PC-3 (cell line): ENCODE measurements around the gene PHKB. TPM values are rescaled to one million over a fixed set of nuclear protein-coding genes. Genes with fewer than 3 reads are reported as not detected.
A peak's percentile ranks its signal among the peaks of the same experiment; 100 is the strongest.

Experiments used
- ATAC-seq: fragments of 200-7000 bp; cut with Tn5 transposase; 2 replicates; pipeline ENCODE4 v1.9.1; 2020; ENCODE audit warnings: mild to moderate bottlenecking, moderate library complexity
- Bru-seq: library from RNA; stranded (reverse); fragments of 400-500 nt; gene quantifications from one replicate; lab custom pipeline; 2021; lab: Mats Ljungman, UMichigan
- BruChase-seq, 2 experiments: library from RNA; stranded (reverse); fragments of 400-500 nt; gene quantifications; one replicate each; lab custom pipeline; 2021; lab: Mats Ljungman, UMichigan
- BruUV-seq: library from RNA; stranded (reverse); fragments of 400-500 nt; replicated peaks from 2 replicates; lab custom pipeline; 2021; lab: Mats Ljungman, UMichigan
- CTCF ChIA-PET: fragments of 300-600 bp; sonication (Branson Sonifier 250); formaldehyde crosslinking; loops from one replicate; lab custom pipeline; 2022; ENCODE audit warnings: antibody characterized with exemption; lab: Charles Lee
- POLR2A ChIA-PET: fragments of 300-600 bp; sonication (Branson Sonifier 250); formaldehyde crosslinking; loops from one replicate; lab custom pipeline; 2022; ENCODE audit warnings: antibody characterized with exemption; ENCODE audit not compliant: unreplicated experiment; lab: Charles Lee
- DNase-seq: peaks from one replicate; pipeline ENCODE4 v3.0.0-alpha.2; 2015
- H2AFZ ChIP-seq: fragments of 300-600 bp; sonication (generic); 2 replicates; pipeline ENCODE4 v1.6.0; 2016; ENCODE audit warnings: antibody characterized with exemption, low read length
- H3F3A ChIP-seq: fragments of 300-600 bp; sonication (generic); one replicate; pipeline ENCODE4 v1.6.0; 2017; ENCODE audit warnings: antibody characterized with exemption, low read length, control low read depth, mild to moderate bottlenecking; ENCODE audit not compliant: unreplicated experiment
- H3K27ac ChIP-seq: fragments of 300-600 bp; sonication (generic); 2 replicates; pipeline ENCODE4 v1.5.1; 2016; ENCODE audit warnings: mild to moderate bottlenecking, low read length
- H3K27me3 ChIP-seq: fragments of 300-600 bp; sonication (generic); 2 replicates; pipeline ENCODE4 v1.6.1; 2016; ENCODE audit warnings: low read length, mixed read lengths
- H3K36me3 ChIP-seq: fragments of 300-600 bp; sonication (generic); 2 replicates; pipeline ENCODE4 v1.6.1; 2016; ENCODE audit warnings: low read depth, mixed run types, low read length, mixed read lengths
- H3K4me1 ChIP-seq: fragments of 300-600 bp; sonication (generic); 2 replicates; pipeline ENCODE4 v1.5.1; 2016; ENCODE audit warnings: low read length; ENCODE audit not compliant: insufficient read depth
- H3K4me2 ChIP-seq: fragments of 300-600 bp; sonication (generic); 2 replicates; pipeline ENCODE4 v1.6.0; 2016; ENCODE audit warnings: low read length
- H3K4me3 ChIP-seq: fragments of 300-600 bp; sonication (generic); 2 replicates; pipeline ENCODE4 v1.5.1; 2016; ENCODE audit warnings: mild to moderate bottlenecking, low read length, mixed read lengths
- H3K79me2 ChIP-seq: fragments of 300-600 bp; sonication (generic); 2 replicates; pipeline ENCODE4 v1.6.1; 2017; ENCODE audit warnings: low read length, mixed read lengths
- H3K9ac ChIP-seq: fragments of 300-600 bp; sonication (generic); 2 replicates; pipeline ENCODE4 v1.6.0; 2016; ENCODE audit warnings: mild to moderate bottlenecking, low read length
- H3K9me2 ChIP-seq: fragments of 300-600 bp; sonication (generic); replicated peaks from 2 replicates; pipeline ENCODE4 v1.6.1; 2016; ENCODE audit warnings: mixed run types, low read length, mixed read lengths
- H3K9me3 ChIP-seq: fragments of 300-600 bp; sonication (generic); 2 replicates; pipeline ENCODE4 v1.6.1; 2016; ENCODE audit warnings: low read length, mixed read lengths
- H4K20me1 ChIP-seq: fragments of 300-600 bp; sonication (generic); 2 replicates; pipeline ENCODE4 v1.6.1; 2016; ENCODE audit warnings: low read length, mixed read lengths
- EZH2 ChIP-seq: fragments of 300-600 bp; sonication (generic); IDR thresholded peaks from one replicate; pipeline ENCODE4 v1.6.1; 2017; ENCODE audit warnings: antibody characterized with exemption, mild to moderate bottlenecking, low read length; ENCODE audit not compliant: unreplicated experiment
- EZH2phosphoT487 ChIP-seq: fragments of 300-600 bp; sonication (generic); IDR thresholded peaks from 2 replicates; pipeline ENCODE4 v1.6.1; 2018; ENCODE audit warnings: mild to moderate bottlenecking, antibody characterized with exemption, low read length, borderline replicate concordance
- intact Hi-C: fragments of 100-400 bp; cut with micrococcal nuclease; formaldehyde crosslinking; loops from 2 replicates; pipeline ENCODE4 v1.9.0; 2023
- long read RNA-seq: library from polyadenylated mRNA; unstranded; transcript quantifications from one replicate; pipeline ENCODE4 v2.0.0, GENCODE V29; 2021; ENCODE audit not compliant: unreplicated experiment
- total RNA-seq: library from RNA; depleted of rRNA; stranded (reverse); fragments of >200 nt; gene quantifications from 2 replicates; pipeline ENCODE4 v1.2.3, GENCODE V29; 2014; rRNA removed
- TF ChIP-seq, protein P1 (sequence below): fragments of 300-600 bp; sonication (generic); conservative IDR thresholded peaks from 2 replicates; pipeline ENCODE4 v1.5.1; 2017; ENCODE audit warnings: antibody characterized with exemption, low read depth, mild to moderate bottlenecking, low read length

PHKB gene
- total RNA-seq (31.8 and 42.0 TPM in 2 replicates), Bru-seq, nascent RNA (percentile 70 among the genes with signal in this experiment), BruChase-seq, experiment 1, labeled RNA remaining after a 6-hour chase (percentile 55 among the genes with signal in this experiment), BruChase-seq, experiment 2, labeled RNA remaining after a 2-hour chase (percentile 64 among the genes with signal in this experiment)
- long read RNA-seq, full-length matches to known transcripts, result 11 of 55 reads
- long read RNA-seq, partial matches to known transcripts, result 5 of 55 reads
- long read RNA-seq, other reads (novel, unspliced or antisense), result 39 of 55 reads

DNA sequence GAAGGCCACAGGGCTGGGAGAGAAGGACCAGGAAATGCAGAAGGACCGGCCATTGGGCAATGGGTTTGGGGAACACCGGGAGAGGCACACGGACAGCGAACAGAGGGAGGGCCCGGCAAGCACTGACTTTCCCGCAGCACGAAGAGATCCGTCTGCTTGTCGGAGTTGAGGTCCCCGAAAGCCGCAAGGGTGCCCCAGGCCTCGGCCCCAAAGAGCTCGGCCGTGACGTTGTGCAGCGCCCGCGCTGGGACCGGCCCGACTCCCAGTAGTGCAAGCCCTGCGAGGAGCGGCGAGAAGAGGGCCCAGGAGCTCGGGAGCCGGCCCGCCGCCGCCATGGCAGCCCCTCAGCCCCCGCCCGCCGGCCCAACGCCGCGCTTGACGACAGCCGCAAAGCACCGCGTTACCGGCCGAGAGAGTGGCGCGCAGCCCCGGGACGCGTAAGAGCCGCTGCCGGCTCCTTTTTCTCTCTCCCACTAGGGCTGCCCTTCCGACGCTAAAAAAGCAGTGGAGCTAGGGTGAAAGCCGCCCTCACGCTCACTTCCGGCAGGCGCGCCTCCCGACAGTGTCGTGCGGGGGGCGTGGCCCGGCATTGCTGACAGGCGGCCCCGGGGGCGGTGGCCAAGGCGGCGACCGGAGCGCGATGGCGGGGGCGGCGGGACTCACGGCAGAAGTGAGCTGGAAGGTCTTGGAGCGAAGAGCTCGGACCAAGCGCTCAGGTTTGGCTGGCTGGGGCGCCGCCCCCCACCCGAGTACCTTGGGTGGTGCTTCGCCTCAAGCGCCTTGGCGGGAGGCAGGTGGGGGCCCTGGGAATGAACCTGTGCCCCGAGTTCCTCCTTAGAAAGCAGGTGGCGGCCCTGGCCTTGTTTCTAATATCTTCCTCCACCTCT is at the start of gene PHKB, which contains the start of gene ITFG1:
Gene PHKB, plus strand, starts transcription at position 621 of the 887 bp plus-strand sequence. Its CDS starts 20 bp downstream, at position 641.
Gene ITFG1, minus strand, starts transcription at position 353 of the 887 bp plus-strand sequence. Its CDS starts 18 bp downstream, at position 335.
- H3K4me3 ChIP-seq, result peak within 1 kb of the TSS; percentile 91
- peak; percentile 85 for DNase-seq
- no peaks in the 10 kb centered on the region for H3F3A ChIP-seq
- intact Hi-C loops, result loop anchor here (5.0 to 10.0 kb wide), 2 partner anchors 204 to 319 kb away; partner anchors contain the start of gene NETO2
- peaks cover 49% of the 10 kb centered on the region for H3K79me2 ChIP-seq
- H3K27ac ChIP-seq, result peak within 1 kb of the TSS; percentile 94
- H4K20me1 ChIP-seq, result no peaks in the 10 kb centered on the region
- peak within 1 kb of the TSS; percentile 82 for H2AFZ ChIP-seq
- H3K9me3 ChIP-seq, result no peaks in the 10 kb centered on the region
- H3K36me3 ChIP-seq, result no peaks in the 10 kb centered on the region
- H3K27me3 ChIP-seq, result no peaks in the 10 kb centered on the region
- ChIA-PET CTCF (interaction anchor here (0.6 kb wide), 1 partner anchor 320 kb away, joined by 3 read pairs; no protein-coding TSS in a partner anchor), POLR2A (no interaction called here)
- peaks cover 21% of the 10 kb centered on the region for H3K4me1 ChIP-seq
- no peaks in the 10 kb centered on the region for H3K9me2 ChIP-seq
- peak within 1 kb of the TSS; percentile 87 for H3K9ac ChIP-seq
- H3K4me2 ChIP-seq, result peak within 1 kb of the TSS; percentile 92
- BruUV-seq, result no TSS peak
- TF ChIP-seq, protein P1, sequence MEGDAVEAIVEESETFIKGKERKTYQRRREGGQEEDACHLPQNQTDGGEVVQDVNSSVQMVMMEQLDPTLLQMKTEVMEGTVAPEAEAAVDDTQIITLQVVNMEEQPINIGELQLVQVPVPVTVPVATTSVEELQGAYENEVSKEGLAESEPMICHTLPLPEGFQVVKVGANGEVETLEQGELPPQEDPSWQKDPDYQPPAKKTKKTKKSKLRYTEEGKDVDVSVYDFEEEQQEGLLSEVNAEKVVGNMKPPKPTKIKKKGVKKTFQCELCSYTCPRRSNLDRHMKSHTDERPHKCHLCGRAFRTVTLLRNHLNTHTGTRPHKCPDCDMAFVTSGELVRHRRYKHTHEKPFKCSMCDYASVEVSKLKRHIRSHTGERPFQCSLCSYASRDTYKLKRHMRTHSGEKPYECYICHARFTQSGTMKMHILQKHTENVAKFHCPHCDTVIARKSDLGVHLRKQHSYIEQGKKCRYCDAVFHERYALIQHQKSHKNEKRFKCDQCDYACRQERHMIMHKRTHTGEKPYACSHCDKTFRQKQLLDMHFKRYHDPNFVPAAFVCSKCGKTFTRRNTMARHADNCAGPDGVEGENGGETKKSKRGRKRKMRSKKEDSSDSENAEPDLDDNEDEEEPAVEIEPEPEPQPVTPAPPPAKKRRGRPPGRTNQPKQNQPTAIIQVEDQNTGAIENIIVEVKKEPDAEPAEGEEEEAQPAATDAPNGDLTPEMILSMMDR, result no peak
- TF ChIP-seq EZH2, result no peak
- no peak for TF ChIP-seq EZH2phosphoT487
- ATAC-seq, result peak; percentile 78

DNA sequence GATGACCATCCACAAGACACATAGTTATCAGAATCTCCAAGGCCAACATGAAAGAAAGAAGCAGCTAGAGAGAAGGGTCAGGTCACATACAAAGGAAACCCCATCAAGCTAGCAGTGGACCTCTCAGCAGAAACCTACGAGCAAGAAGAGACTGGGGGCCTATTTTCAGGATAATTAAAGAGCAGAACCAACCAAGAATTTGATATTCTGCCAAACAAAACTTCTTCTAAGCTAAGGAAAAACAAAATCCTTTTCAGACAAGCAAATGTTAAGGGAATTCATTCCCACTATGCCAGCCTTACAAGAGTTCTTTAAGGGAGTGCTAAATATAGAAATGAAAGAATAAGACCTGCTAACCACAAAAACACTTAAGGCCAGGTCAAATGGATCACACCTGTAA is 48.1 kb upstream of the PHKB start:
- POLR2A ChIA-PET, result no interaction called here
- no TSS peak for BruUV-seq
- ATAC-seq, result no peak

More for the DNA sequence above, 48.1 kb upstream of the PHKB start:
- DNase-seq, result no peak
- no peaks in the 10 kb centered on the region for H3K79me2 ChIP-seq
- no peaks in the 10 kb centered on the region for H3K27me3 ChIP-seq
- no peak overlapping the region for H2AFZ ChIP-seq
- CTCF ChIA-PET, result no interaction called here
- no peak overlapping the region for H3K4me3 ChIP-seq
- H3K9me2 ChIP-seq, result no peaks in the 10 kb centered on the region
- no peaks in the 10 kb centered on the region for H4K20me1 ChIP-seq
- intact Hi-C loops, result no loop called here
- no peak overlapping the region for H3K4me2 ChIP-seq
- TF ChIP-seq EZH2phosphoT487 (no peak), EZH2 (no peak)
- TF ChIP-seq, protein P1, result no peak
- H3F3A ChIP-seq, result no peaks in the 10 kb centered on the region
- H3K9ac ChIP-seq, result no peak overlapping the region
- no peak overlapping the region for H3K27ac ChIP-seq
- H3K36me3 ChIP-seq, result no peaks in the 10 kb centered on the region
- no peaks in the 10 kb centered on the region for H3K9me3 ChIP-seq
- H3K4me1 ChIP-seq, result no peaks in the 10 kb centered on the region
